ENCODE data around the gene ADAM11. TPM values are rescaled to one million over a fixed set of nuclear protein-coding genes. Genes with fewer than 3 reads are reported as not detected.

Gene ADAM11
- total and polyA plus RNA-seq, 11 donors = 1.8 to 24.6 (median 11.2) TPM

GRCh38 chr17:44782326-44782850, 23.6 kb downstream of the ADAM11 start:
- DNase-seq (peak in 1 of 5 donors; percentile 19), ATAC-seq (no peak)
- Histone ChIP-seq H3K27me3 (no peaks in the 10 kb centered on the region), H3K36me3 (no peaks in the 10 kb centered on the region), H3K27ac (peak overlapping the region; percentile 51 to 93 (median 80)), H3K4me3 (peak overlapping the region in 5 of 12 donors; percentile 5 to 25 (median 13)), H3K4me1 (peaks cover 4 to 65% (median 43%) of the 10 kb centered on the region in 12 donors), H3K9me3 (no peaks in the 10 kb centered on the region)
- no peak for TF ChIP-seq CTCF (IDR thresholded peaks at IDR 0.05)
- no peak for TF ChIP-seq POLR2A (IDR thresholded peaks at IDR 0.05)
- 15 to 22% (median 18%) methylated on average over 11 of the region's 11 CpGs for WGBS, 4 donors
- intact Hi-C loops (cut with DNase I) = loop anchor here in 4 of 10 donors (2.0 to 5.0 kb wide), 2 partner anchors 45 to 48 kb away; partner anchors contain the start of gene GJC1 (in 1 of the 4)

GRCh38 chr17:44785921-44786320, 27.1 kb downstream of the ADAM11 start:
- H3K4me3 ChIP-seq = no peak overlapping the region
- WGBS, 4 donors = 55 to 67% (median 62%) methylated on average over 7 of the region's 7 CpGs
- no peaks in the 10 kb centered on the region for H3K36me3 ChIP-seq
- intact Hi-C loops (cut with DNase I) = loop anchor here in 1 of 10 donors (5.0 kb wide), 1 partner anchor 56 kb away; no protein-coding TSS in a partner anchor
- peak overlapping the region in 6 of 12 donors; percentile 65 to 89 (median 80) for H3K27ac ChIP-seq
- no peak for TF ChIP-seq POLR2A (IDR thresholded peaks at IDR 0.05)
- no peak for TF ChIP-seq CTCF (IDR thresholded peaks at IDR 0.05)
- peak in 1 of 5 donors; percentile 55 for DNase-seq
- peaks cover 4 to 52% (median 35%) of the 10 kb centered on the region in 12 donors for H3K4me1 ChIP-seq
- H3K9me3 ChIP-seq = no peaks in the 10 kb centered on the region
- H3K27me3 ChIP-seq = no peaks in the 10 kb centered on the region
- peak in 3 of 4 donors; percentile 7 to 16 (median 14) for ATAC-seq

DNA sequence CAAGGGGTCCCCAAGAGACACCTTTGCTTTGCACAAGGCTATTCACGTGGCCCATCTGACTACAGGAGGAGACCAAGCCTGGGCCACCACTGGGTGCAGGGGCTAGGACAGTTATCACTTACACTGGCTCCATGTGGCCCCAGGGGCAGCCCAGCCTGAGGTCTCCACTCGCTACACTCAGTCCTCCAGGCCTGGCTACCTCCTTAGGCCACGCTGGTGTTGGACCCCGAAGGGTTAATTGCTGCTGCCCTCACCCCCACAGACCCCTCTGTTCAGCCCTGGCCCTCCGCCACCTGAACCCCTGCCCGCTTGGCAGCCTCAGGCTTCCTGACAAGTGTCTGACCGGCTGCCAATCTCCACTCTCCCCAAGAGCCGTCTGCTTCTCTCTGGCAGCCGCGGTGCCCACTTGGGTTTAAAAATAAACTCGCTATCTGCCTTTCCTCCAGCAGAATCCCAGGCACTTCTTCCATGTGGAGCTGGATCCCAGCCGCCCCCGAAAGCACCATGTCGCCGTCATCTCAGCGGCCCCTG, 27.8 kb downstream of the ADAM11 start:
- DNase-seq (peak; percentile 69 to 86 (median 78)), ATAC-seq (peak; percentile 78 to 86 (median 84))
- no peak for TF ChIP-seq POLR2A (IDR thresholded peaks at IDR 0.05)
- TF ChIP-seq CTCF (IDR thresholded peaks at IDR 0.05) = no peak
- intact Hi-C loops (cut with DNase I) = loop anchor here in 1 of 10 donors (5.0 kb wide), 1 partner anchor 56 kb away; no protein-coding TSS in a partner anchor
- Histone ChIP-seq H3K36me3 (no peaks in the 10 kb centered on the region), H3K27ac (peak overlapping the region in 11 of 12 donors; percentile 44 to 93 (median 77)), H3K9me3 (no peaks in the 10 kb centered on the region), H3K4me3 (no peak overlapping the region), H3K27me3 (no peaks in the 10 kb centered on the region), H3K4me1 (peaks cover 0 to 45% (median 29%) of the 10 kb centered on the region in 12 donors)
- 18 to 43% (median 32%) methylated on average over 10 to 16 of the region's 16 CpGs for WGBS, 4 donors

DNA sequence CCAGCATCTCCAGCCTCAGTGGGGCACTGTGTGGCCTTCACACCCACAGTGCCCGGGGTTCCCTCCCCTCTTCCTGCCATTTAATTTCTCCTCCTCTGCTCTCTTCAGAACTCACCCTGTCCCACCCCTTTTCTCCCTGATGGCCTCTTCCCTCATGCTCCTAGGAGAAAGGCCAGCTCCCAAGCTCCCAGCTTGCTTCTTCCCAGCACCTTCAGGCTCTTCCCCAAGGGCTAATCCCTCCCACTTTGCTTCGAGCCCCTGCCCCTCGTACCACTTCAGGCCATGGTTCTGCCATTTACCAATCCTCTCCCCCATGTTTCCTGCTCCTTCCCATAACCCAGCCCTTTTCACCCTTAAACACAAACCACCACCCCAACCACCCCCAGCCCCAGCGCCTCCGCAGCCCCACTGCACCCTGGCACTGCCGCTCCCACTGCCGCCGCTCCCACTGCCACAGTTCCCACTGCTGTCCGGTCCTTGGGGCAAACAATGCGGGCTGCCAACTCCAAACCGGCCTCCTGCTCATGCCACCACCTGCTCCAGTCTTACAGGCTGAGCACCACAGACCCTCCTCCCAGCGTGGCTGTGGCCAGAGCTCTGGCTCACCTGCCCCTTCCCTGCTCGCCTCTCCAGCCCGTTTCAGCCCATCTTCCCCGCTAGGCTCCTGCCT, 28.6 kb downstream of the ADAM11 start:
- H3K36me3 ChIP-seq = no peaks in the 10 kb centered on the region
- TF ChIP-seq CTCF (IDR thresholded peaks at IDR 0.05) (no peak), POLR2A (IDR thresholded peaks at IDR 0.05) (no peak)
- H3K4me1 ChIP-seq = peaks cover 0 to 37% (median 22%) of the 10 kb centered on the region in 12 donors
- H3K9me3 ChIP-seq = no peaks in the 10 kb centered on the region
- H3K27me3 ChIP-seq = no peaks in the 10 kb centered on the region
- peak overlapping the region; percentile 15 to 93 (median 76) for H3K27ac ChIP-seq
- no peak overlapping the region for H3K4me3 ChIP-seq
- intact Hi-C loops (cut with DNase I) = loop anchor here in 1 of 10 donors (5.0 kb wide), 1 partner anchor 55 kb away; no protein-coding TSS in a partner anchor
- DNase-seq (peak in 1 of 5 donors; percentile 49), ATAC-seq (peak in 3 of 4 donors; percentile 3 to 18 (median 12))
- WGBS, 4 donors = 64 to 74% (median 70%) methylated on average over 15 of the region's 15 CpGs

Measured in heart left ventricle (tissue), 16 donors.